ENCODE measurements around the gene GMPS.

Gene GMPS

GRCh38 chr3:155991212-155991611 is 120.8 kb downstream of the GMPS start:
- in situ Hi-C loops (cut with HindIII; ENCODE audit: low sequenced_read_pairs), result no loop called here

GRCh38 chr3:155991847-155992246 is 121.4 kb downstream of the GMPS start:
- in situ Hi-C loops (cut with HindIII; ENCODE audit: low sequenced_read_pairs), result no loop called here

Data from endothelial cell of hepatic sinusoid (primary cell).